DMS153 (cell line): ENCODE measurements around the gene PPP1R9B.

Experiments used
- DNase-seq: peaks from one replicate; lab custom pipeline; 2025; lab: John Stamatoyannopoulos, UW

PPP1R9B gene

DNA sequence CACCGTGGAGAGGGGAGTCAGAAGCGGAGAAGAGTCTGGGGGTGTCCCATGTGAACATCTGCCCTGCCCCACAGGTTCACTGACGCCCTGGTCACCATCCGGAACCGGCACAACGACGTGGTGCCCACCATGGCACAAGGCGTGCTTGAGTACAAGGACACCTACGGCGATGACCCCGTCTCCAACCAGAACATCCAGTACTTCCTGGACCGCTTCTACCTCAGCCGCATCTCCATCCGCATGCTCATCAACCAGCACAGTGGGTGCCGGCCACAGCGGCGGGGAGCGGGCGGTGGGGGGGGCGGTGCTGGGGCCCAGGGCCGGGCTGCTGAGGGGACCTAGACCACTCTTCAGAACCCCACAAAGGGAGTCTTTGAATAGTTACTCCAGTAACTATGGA is 44.7 kb downstream of the PPP1R9B start:
- DNase-seq: no peak

DNA sequence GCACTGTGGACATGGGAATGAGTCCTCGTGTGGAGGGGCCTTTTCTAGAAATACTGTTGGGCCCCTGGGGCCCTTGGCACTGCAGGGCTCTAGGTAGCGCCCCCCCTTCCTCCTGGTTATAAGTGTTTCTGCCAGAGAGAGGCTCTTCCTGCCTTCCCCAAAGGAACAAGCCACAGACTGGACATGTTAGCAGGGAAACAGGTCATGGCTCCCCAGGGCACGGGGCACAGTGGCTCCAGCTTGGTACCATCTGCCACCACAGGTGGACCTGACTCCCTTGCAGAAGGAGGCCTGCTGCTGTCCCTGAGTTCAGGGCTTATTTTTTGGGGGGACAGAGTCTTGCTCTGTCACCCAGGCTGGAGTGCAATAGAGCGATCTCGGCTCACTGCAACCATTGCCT is 46.5 kb downstream of the PPP1R9B start:
- DNase-seq: no peak

DNA sequence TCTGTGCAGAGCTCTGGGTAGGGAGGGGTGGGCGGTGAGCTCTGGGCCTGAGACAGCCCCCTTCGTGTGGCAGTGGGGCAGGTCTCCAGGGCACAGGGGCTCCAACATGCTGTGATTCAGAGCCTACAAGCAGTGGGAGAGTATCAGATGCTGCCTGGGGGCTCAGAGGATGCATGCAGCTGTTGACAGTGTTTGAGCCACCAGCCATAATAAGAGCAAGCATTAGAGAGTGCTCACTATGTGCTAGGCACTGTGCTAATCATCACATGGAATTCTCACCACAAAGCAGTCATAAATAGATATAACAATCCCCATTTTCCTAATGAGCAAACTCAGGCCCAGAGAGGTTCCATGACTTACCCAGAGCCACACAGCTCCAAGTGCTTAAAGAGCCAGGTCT is 47.2 kb downstream of the PPP1R9B start:
- no peak for DNase-seq

DNA sequence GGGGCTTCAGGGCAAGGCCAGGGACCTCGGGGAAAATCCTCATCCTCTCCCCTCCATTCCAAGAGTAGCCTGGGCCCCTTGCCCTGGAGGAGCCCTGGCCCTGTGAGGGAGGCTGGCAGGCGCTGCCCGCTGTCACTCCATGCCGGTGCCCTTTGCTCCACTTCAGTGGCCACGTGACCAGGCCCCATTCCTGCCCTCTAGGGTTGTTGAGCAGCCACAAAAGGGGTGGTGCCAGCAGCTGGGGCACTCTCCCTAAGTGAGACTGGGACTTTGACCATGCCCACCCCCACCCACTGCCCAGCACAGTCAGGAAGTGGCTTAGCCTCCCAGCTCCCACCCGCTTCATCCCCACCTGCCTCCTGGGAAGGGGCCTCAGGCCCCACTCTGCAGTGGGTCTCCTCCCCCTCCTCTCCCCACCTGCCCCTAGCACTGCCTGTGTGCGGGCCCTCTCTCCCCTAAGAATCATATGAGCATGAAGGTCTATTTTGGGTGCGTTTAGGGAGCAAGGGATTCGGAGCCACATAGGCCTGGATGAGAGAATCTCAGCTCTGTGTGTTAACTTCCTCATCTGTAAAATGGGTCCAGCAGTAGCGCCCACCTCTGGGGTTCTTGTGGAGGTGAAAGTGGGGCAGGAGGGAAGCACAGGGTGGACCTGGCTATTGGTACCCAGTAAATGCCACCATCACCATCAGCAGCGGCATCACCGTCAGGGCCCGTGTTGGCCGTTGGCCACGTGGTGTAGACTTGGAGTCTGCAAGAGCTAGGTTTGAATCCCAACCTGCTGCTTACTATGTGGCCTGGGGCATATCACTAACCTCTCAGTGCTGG is 48.1 kb downstream of the PPP1R9B start:
- no peak for DNase-seq

DNA sequence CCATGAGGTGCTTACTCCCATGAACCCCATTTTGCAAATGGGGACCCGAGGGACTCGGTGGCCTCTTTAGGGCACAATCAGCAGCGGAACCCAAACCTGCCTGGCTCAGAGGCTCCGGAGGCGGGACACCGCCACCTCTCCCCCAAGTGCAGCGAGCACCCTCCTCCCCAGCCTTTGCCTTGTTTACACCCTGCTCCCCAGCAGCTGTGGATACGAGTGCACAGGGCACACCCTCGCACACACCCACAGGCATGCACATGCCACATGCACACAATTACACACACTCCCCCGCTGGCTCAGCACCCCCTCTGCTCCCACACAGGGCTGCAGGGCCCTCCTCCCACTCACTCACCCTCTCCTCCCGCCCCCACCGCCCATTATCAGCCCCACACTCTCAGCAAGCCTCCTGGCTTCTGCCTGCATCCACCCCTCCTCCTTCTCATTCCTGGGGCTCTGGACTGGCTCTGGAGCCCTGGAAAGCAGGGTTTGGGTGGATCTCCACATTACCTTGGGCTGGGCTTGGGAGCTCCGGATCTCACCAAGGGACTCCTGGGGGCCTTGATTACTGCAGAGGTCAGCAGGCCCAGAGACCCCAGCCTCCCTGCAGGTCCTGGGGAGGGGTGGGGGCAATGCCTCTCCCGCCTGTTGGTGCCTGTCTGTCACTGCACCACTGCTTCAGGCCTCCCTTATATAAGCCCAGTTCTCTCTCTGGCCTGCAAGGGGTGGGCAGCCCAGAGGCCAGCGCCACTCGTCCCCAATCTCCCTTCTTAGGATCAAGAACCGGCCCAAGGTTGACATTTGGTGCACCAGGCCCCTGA is 48.9 kb downstream of the PPP1R9B start:
- DNase-seq: no peak

DNA sequence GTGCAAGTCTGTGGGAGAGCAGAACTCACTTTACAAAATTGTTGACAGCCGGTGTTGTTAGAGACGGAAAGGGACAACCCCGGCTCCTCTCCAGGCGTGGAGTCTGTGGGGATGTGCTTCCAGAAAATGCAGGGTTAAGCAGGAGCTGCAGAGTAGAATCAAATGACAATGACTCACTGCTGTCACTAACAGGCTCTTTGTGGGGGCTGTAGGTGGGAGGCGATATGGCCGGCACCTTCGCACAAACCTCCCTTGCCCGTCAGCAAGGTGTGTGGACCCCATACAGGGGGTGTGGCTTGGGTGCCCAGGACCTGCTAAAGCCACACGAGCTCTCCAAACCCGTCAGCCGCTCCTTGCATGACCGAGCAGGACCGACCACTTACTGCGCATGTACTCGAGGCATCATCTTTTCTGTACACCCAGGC is 49.5 kb downstream of the PPP1R9B start:
- no peak for DNase-seq

DNA sequence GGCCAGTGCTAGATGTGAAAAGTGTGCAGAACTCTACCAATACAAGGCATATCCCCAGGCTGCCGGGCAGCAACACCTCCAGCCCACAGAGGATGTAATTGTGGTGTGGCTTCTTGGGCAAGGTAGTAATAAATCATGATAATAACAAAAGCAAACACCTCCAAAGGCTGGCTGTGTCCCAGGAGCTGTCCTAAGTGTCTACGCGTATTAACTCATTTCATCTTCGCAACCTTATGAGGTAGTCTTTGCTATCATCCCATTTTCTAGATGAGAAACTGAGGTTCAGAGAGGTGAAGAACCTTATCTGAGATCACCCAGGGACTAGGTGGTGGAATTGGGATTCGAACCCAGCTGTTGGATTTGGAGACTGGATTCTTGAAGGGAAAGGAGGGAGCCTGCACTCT is 50.0 kb downstream of the PPP1R9B start:
- no peak for DNase-seq

DNA sequence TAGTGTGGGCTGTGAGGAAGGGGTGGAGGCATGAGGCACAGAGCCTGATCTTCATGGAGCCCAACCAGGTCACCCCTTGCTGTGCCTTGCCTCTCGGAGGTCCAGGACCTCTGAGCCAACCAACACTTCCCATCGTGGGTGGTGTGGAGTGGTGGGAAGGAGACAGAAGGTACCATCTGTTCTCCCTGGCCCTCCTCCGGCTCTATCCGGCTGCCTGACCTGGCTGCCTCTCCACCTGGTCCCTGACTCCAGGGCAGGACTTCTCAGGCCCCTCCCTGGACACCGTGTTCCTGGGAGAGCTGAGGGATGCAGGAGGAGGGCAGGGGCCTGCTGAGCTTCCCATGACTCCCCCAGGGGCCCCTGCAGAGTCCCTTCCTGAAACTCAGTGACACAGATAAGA is 51.5 kb downstream of the PPP1R9B start:
- DNase-seq: no peak

DNA sequence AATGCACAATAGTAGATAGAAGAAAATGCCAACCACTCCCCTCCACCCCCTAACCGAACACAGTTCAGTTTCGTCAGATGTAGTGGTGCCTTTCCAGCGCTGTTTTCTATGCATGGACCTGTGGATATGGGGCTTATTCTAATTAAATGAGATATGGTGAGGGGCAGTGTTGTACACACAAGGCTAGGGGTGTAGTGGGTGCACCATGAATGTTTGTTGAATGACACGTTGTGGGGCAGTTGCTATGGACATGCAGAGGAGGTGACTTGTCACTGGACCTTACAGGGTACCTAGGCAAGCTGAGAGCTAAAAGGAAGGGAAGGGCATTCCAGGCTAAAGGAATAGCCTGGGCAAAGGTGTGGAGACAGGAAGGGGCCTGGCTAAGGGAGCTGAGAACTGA is 51.9 kb downstream of the PPP1R9B start:
- DNase-seq: no peak

DNA sequence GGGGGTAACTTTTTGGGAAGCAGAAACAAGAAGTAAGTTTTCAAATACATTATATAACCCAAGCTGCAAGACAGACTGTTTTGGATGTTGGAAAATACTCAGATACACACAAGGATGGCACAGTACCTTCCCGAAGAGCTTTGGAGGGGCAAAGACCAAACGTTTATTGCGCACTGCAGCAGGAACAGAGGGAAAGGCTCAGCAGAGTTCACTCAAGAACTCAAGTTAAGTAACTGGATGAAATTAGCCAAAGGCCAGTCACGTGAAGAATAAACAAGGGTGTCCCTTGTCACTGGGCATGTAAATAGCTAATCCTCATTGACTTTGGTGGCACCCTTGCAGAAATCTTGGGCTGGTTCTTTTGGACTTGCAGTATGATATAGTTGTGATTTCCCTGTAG is 52.6 kb downstream of the PPP1R9B start:
- DNase-seq: no peak

DNA sequence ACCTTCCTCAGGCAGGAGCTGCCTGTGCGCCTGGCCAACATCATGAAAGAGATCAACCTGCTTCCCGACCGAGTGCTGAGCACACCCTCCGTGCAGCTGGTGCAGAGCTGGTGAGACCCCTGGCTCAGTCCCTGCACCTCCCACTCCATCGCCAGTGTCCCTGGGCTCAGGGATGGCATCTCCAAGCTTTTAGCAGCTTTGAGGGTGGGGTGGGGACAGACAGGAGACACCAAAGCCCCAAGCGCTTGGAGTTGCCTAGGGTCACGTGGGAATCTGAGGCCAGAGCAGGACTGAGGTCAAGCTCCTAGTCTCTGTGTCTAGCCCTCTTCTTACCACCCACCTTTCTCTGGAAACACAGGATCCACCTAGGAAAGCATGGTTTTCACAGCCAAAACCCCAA is 53.0 kb downstream of the PPP1R9B start:
- no peak for DNase-seq

DNA sequence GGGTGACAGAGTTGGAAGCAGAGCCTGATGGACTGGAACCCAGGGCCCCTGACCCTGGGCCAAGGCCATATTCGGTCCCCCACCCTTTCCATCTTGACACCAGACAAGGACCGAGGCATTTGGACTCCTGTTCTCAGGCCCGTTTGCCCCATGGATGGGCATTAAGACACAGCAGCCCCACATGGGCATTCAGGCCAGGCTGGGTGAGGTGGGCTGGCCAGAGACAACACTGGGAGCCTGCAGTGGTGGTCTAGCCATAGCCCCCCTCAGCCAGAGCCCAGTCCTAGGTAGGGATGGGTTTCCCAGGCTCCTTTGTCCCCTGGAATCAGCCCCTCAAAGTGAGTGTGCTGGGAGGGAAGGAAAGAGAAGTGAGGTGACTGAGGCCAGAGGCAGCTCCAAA is 53.7 kb downstream of the PPP1R9B start:
- no peak for DNase-seq

DNA sequence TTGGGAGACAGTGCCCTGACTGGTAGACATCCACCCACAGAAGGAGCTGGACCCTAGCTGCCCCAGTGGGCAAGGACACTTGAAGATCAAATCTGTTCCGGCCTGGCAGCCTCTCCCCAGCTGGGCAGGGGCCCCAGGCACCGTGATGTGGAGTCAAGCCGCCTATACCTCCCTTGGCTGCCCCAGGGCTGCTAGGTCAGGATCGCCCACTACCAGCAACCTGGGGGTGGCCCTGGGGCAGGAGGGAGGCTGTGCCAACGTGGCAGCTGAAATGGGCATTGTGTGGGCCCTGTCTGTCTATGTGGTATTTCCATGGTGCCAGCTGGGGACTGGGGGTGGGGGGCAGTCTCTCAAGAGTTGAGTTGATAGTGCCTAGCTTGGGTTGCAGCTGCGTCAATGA is 54.4 kb downstream of the PPP1R9B start:
- DNase-seq: no peak

DNA sequence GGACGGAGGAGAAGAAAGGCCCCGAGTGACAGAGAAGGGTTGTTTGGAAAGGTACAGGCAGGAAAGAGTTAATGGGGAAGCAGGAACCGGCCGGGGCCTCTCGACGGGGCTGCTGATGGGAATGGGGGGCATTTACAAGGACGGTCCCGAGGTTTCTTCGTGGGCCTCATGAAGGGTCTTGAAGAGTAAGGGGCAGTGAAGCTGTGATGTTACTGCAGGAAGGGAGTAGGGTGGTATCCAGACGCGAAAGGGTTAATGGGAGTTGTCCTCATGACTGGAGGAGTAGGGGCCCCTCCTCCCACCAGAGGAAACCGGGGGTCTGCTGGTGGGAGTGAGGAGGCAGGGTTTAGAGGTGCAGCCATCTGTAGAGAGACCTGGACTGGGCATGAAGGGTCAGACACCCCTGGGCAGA is 54.8 kb downstream of the PPP1R9B start:
- no peak for DNase-seq

DNA sequence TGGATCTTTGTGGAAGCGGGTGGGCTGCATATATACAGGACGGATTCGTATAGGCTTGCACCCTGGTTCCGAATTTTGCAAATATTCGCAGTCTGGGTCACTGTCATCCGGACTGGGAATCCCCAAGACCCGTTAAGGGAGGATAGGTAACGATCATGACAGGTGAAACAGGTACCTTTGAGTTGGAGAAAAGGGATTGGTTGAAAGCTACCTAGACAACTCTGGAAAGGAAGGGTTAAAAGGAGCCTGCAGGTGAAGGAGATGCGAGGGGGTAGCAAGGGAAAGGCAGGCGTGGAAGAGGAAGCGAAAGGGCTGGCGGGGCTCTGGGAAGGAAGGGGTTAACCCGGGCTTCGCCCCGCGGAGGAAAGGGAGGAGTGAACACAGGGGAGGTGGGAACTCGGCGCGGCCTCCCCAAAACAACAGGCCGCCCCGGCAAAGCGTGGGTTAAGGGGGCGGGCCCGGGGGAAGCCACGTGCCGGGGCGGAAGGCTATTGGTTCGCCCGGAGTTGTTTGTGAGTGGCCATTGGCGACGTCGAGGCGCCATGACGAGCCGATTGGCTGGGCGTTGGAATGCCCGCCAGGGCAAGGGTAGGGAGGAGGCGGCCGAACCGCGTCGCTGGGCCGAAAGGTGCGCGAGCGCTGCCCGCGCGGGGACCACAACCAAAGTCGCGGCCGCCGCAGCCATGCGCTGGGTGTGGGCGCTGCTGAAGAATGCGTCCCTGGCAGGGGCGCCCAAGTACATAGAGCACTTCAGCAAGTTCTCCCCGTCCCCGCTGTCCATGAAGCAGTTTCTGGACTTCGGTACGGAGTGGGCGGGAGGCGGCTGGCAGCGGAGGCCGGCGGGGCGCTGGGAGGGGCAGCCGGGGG is 55.5 kb downstream of the PPP1R9B start, which contains the start of gene PDK2:
Gene PDK2, plus strand, starts transcription at position 599 of the 867 bp plus-strand sequence. Its CDS starts 85 bp downstream, at position 684.
- peak; percentile 90 for DNase-seq

DNA sequence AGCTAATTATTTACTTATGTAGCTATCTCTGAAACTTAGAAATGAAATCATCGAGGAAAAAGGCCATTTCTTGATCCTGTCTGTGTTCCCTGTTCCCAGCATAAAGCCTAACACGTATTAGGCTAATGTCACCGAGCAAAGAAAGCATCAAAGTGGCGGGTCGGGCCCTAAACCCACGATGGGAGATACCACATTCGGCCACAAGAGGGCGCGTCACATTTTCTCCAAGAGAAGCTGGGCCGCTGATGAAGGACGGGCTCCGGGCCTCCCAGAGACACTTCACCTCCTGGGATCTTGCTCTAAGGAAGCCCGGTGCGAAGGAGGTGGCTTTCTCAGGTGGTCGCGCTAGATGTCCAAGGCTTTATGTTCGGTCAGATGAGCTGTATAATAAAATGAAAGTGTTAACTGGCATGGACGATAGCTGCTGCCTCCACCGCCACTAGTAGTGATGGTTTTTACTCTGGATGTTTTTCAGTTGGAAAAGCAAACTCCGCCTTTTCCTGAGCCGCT is 56.2 kb downstream of the PPP1R9B start:
- DNase-seq: peak; percentile 60

DNA sequence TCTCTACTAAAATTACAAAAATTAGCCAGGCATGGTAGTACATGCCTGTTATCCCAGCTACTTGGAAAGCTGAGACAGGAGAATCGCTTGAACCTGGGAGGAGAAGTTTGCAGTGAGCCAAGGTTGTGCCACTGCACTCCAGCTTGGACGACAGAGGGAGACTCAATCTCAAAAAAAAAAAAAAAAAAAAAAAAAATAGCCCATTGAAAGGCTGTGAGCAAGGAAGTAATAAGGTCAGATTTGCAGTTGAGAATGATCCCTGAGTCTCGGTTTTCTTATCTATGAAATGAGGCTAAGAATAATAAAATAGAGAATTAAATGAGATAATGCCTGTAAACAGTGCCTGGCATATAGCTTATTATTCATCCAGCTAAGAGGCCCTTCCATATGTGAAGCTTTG is 56.7 kb downstream of the PPP1R9B start:
- DNase-seq: no peak

DNA sequence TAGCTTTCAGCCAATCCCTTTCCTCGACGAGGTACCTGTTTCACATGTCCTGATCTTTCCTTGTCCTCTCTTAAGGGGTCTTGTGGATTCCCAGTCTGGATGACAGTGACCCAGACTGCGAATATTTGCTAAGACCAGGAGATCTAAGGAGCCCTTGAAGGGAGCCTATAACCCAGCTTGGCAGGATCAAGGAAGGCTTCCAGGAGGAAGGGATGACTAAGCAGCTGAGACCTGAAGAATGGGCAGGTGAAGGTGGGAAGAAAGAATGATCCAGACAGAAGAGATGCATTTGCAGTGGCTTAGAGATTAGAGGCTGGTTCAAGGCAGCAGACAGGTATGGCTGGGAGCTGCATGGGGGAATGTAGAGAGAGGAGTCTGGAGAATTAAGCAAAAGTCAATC is 57.2 kb downstream of the PPP1R9B start:
- no peak for DNase-seq

DNA sequence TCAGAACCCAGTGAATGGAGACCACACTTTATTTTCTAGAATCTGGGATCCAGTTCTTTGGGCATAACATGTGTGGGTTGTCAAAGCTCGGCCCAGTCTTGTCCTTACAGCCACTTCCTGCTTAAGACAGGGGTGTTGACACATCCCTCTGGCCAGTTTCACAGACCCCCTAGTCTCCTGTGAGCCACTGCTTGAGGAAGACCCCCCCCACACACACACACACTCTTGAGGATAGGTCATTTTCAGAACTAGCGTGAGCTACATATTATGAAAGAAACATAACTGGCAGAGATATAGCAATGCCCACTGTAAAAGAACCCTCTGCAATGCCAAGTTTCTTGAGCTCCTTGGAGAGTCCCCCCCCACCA is 58.6 kb downstream of the PPP1R9B start:
- no peak for DNase-seq

DNA sequence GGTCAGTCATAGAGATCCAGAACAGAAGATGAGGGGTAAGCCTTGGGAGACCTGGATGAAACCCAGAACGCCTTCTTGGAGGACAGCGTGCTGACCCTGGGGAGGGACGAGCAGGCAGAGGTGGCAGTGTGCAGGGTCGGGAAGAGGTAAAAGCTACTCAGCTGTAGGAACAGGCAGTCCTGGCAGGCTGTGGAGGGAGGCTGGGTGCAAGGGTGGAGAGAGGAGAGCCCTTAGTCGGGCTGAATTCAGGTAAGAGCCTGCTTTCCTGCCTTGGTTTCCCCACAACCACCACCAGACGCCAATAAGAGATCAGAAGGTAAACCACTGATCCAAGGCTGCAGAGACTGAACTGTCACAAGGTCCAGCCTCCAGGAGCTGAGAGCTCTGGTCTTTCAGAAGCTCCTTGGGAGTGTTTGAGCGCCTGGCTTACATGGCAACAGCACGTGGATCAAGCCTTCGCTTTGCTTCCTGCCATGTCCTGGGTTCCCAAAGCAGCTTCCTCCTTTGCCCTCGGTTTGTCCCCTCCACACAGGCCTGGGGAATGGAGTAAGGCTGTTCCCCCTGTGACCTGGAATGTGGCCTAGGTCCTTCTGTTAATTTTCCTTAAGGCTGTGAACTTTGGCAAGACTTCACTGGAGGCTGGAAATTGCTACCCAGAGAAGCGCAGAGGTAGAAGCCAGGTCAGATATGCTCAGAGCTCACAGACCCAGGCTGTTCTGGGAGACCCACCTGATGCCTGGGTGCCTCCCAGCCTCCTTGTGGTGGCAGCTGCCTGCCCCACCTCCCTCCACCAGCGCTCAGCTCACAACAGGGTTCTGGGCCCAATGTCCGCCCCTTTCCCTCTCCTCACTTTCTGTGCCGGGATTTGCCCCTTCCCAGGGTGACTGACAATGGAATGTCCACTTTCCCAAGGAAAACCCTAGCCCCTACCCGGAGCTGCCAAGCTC is 59.2 kb downstream of the PPP1R9B start:
- DNase-seq: no peak

DNA sequence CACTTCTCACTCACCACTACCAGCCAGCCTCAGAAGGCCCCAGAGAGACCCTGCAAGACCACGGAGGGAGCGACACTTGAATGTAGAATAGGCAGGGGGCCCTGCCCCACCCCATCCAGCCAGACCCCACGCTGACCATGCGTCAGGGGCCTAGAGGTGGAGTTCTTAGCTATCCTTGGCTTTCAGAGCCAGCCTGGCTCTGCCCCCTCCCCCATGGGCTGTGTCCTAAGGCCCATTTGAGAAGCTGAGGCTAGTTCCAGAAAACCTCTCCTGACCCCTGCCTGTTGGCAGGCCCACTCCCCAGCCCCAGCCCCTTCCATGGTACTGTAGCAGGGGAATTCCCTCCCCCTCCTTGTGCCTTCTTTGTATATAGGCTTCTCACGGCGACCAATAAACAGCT is 60.4 kb downstream of the PPP1R9B start:
- no peak for DNase-seq
